Common myeloid progenitor, CD34-positive (primary cell): ENCODE measurements around the gene SLC17A5.

Source experiments
- CTCF ChIA-PET: fragments of 350-600 bp; sonication (Branson Sonifier 250); formaldehyde crosslinking; loops from one replicate; lab custom pipeline; 2021; ENCODE audit warnings: antibody characterized with exemption; lab: Charles Lee
- POLR2A ChIA-PET: fragments of 350-600 bp; sonication (Branson Sonifier 250); formaldehyde crosslinking; loops from one replicate; lab custom pipeline; 2021; ENCODE audit warnings: antibody characterized with exemption; lab: Charles Lee
- DNase-seq, 3 donors: peaks; one replicate each; pipeline versions ENCODE4 v3.0.0 to v3.0.0-alpha.2; 2013
- H3K27ac ChIP-seq, 2 experiments: 1 replicate in 1 of 2; 2 replicates in 1 of 2; pipeline ENCODE4 v1.7.0; 2013; ENCODE audit warnings: inconsistent platforms in 2 of 2, low read length in 2 of 2, mild to moderate bottlenecking in 2 of 2, low read depth in 1 of 2, moderate library complexity in 1 of 2; ENCODE audit not compliant: severe bottlenecking in 2 of 2, insufficient read depth in 1 of 2, poor library complexity in 1 of 2
- H3K27me3 ChIP-seq, 5 experiments: replicated peaks in 2 of 5; 1 replicate in 3 of 5; 2 replicates in 2 of 5; pipeline versions ENCODE4 v1.6.1 to v1.7.0; 2013; ENCODE audit warnings: low read length in 4 of 5, mild to moderate bottlenecking in 2 of 5, moderate library complexity in 2 of 5, inconsistent platforms in 1 of 5; ENCODE audit not compliant: insufficient read depth in 5 of 5, control insufficient read depth in 4 of 5
- H3K36me3 ChIP-seq, 4 experiments: 1 replicate in 2 of 4; 2 replicates in 2 of 4; pipeline versions ENCODE4 v1.6.1 to v1.7.0; 2013; ENCODE audit warnings: low read length in 3 of 4, control low read depth in 1 of 4, mild to moderate bottlenecking in 1 of 4; ENCODE audit not compliant: control insufficient read depth in 4 of 4, insufficient read depth in 4 of 4
- H3K4me1 ChIP-seq, 4 experiments: 1 replicate in 3 of 4; 2 replicates in 1 of 4; pipeline versions ENCODE4 v1.6.1 to v1.7.1; 2013; ENCODE audit warnings: low read length in 3 of 4, mild to moderate bottlenecking in 3 of 4, control low read depth in 1 of 4, inconsistent platforms in 1 of 4, moderate library complexity in 1 of 4; ENCODE audit not compliant: control insufficient read depth in 4 of 4, insufficient read depth in 4 of 4; ENCODE audit errors: control extremely low read depth in 1 of 4
- H3K4me3 ChIP-seq, 7 experiments: 1 replicate in 4 of 7; 2 replicates in 3 of 7; pipeline versions ENCODE4 v1.5.1 to v1.7.0; 2013; ENCODE audit warnings: mild to moderate bottlenecking in 7 of 7, low read length in 6 of 7, moderate library complexity in 6 of 7, inconsistent platforms in 2 of 7, low read depth in 2 of 7, control low read depth in 1 of 7; ENCODE audit not compliant: insufficient read depth in 4 of 7, control insufficient read depth in 1 of 7; ENCODE audit errors: extremely low read depth in 1 of 7
- H3K9me3 ChIP-seq, 5 experiments: 1 replicate in 4 of 5; 2 replicates in 1 of 5; pipeline versions ENCODE4 v1.6.1 to v1.7.1; 2013; ENCODE audit warnings: low read length in 4 of 5, mild to moderate bottlenecking in 2 of 5, inconsistent platforms in 1 of 5, low read depth in 1 of 5, moderate library complexity in 1 of 5; ENCODE audit not compliant: control insufficient read depth in 4 of 5, insufficient read depth in 2 of 5; ENCODE audit errors: control extremely low read depth in 1 of 5
- WGBS: methylation state at CpG from one replicate; pipeline ENCODE4 v1.1.5; 2013; ENCODE audit not compliant: insufficient coverage; 5-methylcytosine and 5-hydroxymethylcytosine counted together

Gene SLC17A5

DNA sequence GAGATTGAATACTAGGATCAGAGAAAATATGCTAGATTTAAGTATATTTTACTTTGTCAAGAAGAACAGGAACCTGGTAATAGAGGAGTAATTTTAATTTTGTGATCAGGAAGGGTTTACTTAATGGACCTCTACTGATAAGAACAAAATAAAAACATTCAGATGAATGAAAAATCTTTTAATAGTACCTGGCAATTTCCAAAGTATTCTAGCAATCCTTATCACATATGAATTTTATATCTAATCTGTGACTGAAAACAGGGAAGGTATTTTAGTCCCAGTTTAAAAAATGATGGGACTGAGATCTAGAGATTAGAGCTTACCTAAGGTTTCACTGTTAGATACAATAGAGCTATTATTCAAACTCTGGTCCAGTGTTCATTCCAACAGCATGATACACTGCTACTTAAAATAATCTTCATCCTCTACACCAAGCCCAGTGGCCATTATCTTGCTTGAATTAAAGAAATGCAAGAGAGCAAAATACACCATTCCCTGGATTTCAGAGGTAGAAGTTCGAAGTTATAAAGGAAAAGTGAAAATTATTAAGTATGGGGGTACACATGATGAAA, 13.5 kb downstream of the SLC17A5 start:
- H3K4me3 ChIP-seq: no peak overlapping the region
- peaks cover 3 to 30% (median 14%) of the 10 kb centered on the region in 4 experiments for H3K36me3 ChIP-seq
- no peaks in the 10 kb centered on the region for H3K27me3 ChIP-seq
- CTCF ChIA-PET: interaction anchor here (1.2 kb wide), 1 partner anchor 14 kb away, joined by 3 read pairs; no protein-coding TSS in a partner anchor
- H3K4me1 ChIP-seq: no peaks in the 10 kb centered on the region
- H3K27ac ChIP-seq: no peak overlapping the region
- WGBS: no CpG with 5 or more reads among the region's 1 CpG
- no peaks in the 10 kb centered on the region for H3K9me3 ChIP-seq
- POLR2A ChIA-PET: no interaction called here
- DNase-seq: no peak

DNA sequence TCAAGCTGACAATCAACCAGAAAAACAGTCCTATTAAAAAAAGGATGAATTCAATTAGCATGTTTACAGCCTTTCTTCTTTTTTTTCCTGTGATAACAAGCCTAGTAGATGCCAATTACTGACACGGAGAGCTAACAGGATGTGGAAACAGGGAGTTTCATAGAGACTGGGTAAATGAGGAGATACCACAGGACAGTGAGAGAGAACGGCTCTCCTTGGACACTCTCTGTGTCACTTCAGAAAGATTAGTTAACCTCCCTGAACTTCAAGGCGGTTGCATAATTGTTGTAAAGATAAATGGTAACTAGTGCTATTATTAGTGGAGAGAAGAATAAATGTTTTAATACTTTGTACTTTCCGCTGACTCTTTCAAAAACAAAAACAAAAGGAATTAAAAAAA, 14.8 kb downstream of the SLC17A5 start:
- peaks cover 3 to 30% (median 17%) of the 10 kb centered on the region in 4 experiments for H3K36me3 ChIP-seq
- no CpG with 5 or more reads among the region's 4 CpGs for WGBS
- H3K4me1 ChIP-seq: no peaks in the 10 kb centered on the region
- H3K27me3 ChIP-seq: no peaks in the 10 kb centered on the region
- CTCF ChIA-PET: no interaction called here
- POLR2A ChIA-PET: interaction anchor here (0.5 kb wide), 1 partner anchor 20 kb away, joined by 6 read pairs; no protein-coding TSS in a partner anchor
- DNase-seq: no peak
- no peak overlapping the region for H3K27ac ChIP-seq
- H3K9me3 ChIP-seq: no peaks in the 10 kb centered on the region
- no peak overlapping the region for H3K4me3 ChIP-seq

DNA sequence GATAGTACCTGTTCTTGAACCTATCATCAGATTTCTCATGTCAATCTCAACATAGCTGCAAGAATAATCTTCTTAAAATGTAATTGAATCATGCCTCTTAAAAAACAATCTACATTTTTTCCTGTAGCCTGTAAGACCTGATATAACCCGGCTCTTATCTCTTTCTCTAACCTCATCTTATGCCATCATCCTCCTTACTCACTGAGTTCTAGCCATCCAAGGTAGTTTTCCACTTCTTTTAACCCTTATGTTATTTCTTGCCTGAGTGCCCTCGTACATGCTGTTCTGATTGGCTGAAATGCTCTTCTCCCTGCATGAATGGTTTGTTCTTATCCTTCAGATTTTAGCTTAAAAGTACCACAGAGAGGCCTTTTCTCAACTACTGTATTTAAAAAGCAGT, 16.4 kb downstream of the SLC17A5 start:
- DNase-seq: no peak
- Histone ChIP-seq H3K4me3 (no peak overlapping the region), H3K27me3 (no peaks in the 10 kb centered on the region), H3K27ac (no peak overlapping the region), H3K4me1 (no peaks in the 10 kb centered on the region), H3K9me3 (no peaks in the 10 kb centered on the region), H3K36me3 (peaks cover 3 to 35% (median 20%) of the 10 kb centered on the region in 4 experiments)
- ChIA-PET CTCF (interaction anchor here (0.9 to 1.3 kb wide), 3 partner anchors 9 to 27 kb away, joined by 3 to 4 read pairs (median 4); no protein-coding TSS in a partner anchor), POLR2A (no interaction called here)
- 94% methylated on average over 2 of the region's 2 CpGs for WGBS

DNA sequence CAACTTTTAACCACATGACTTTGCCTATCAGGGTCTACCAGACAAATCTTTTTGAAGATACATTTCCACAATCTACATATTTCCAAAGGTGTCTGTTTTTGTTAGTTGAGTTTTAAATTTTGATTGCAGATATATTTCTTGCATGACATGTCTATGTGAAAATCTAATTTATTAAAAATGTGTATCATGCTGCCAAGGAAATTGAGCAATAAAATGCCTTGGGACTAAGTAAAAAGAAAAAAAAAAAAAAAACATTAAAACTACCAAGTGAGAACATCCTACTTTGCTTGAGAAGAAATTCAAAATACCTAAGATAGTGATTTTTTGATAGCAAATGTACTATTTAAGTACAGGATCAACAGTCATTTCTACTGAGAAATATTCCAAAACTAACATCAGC, 17.7 kb downstream of the SLC17A5 start:
- ChIA-PET POLR2A (no interaction called here), CTCF (interaction anchor here (1.3 kb wide), 1 partner anchor 10 kb away, joined by 4 read pairs; no protein-coding TSS in a partner anchor)
- Histone ChIP-seq H3K27ac (no peak overlapping the region), H3K9me3 (no peaks in the 10 kb centered on the region), H3K36me3 (peaks cover 3 to 41% (median 24%) of the 10 kb centered on the region in 4 experiments), H3K27me3 (no peaks in the 10 kb centered on the region), H3K4me1 (no peaks in the 10 kb centered on the region), H3K4me3 (no peak overlapping the region)
- no peak for DNase-seq

GRCh38 chr6:73632346-73632745, 21.4 kb downstream of the SLC17A5 start:
- DNase-seq: no peak
- 100% methylated on average over 2 of the region's 7 CpGs for WGBS
- ChIA-PET CTCF (interaction anchor here (1.2 to 3.1 kb wide), 5 partner anchors 9 to 21 kb away, joined by 3 to 12 read pairs (median 5); no protein-coding TSS in a partner anchor), POLR2A (interaction anchor here (0.6 kb wide), 1 partner anchor 21 kb away, joined by 3 read pairs; the partner anchor contains the start of gene SLC17A5)
- Histone ChIP-seq H3K9me3 (no peaks in the 10 kb centered on the region), H3K4me3 (no peak overlapping the region), H3K4me1 (no peaks in the 10 kb centered on the region), H3K36me3 (peaks cover 3 to 36% (median 22%) of the 10 kb centered on the region in 4 experiments), H3K27ac (no peak overlapping the region), H3K27me3 (no peaks in the 10 kb centered on the region)

DNA sequence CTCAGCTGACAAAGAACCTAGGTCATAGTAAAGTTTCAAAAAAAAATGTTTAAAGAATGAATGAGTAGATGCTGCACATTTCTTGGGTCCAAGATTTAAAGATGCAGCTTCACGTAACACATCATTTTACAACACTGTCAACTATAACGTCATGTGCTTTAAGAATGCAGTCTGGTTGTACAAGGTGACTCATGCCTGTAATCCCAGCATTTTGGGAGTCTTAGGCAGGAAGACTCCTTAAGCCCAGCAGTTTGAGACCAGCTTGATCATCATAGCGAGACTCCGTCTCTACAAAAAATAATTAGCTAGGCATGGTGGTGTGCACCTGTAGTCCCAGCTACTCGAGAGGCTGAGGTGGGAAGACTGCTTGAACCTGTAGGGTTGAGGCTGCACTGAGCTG, 21.9 kb downstream of the SLC17A5 start:
- peaks cover 3 to 34% (median 19%) of the 10 kb centered on the region in 4 experiments for H3K36me3 ChIP-seq

GRCh38 chr6:73630401-73630800, 23.4 kb downstream of the SLC17A5 start:
- ChIA-PET POLR2A (interaction anchor here (0.6 kb wide), 1 partner anchor 32 kb away, joined by 3 read pairs; no protein-coding TSS in a partner anchor), CTCF (interaction anchor here (1.0 to 1.2 kb wide), 2 partner anchors 18 to 44 kb away, joined by 4 to 6 read pairs; no protein-coding TSS in a partner anchor)
- DNase-seq: no peak
- 95% methylated on average over 3 of the region's 4 CpGs for WGBS
- Histone ChIP-seq H3K27me3 (no peaks in the 10 kb centered on the region), H3K27ac (no peak overlapping the region), H3K4me1 (no peaks in the 10 kb centered on the region), H3K9me3 (no peaks in the 10 kb centered on the region), H3K4me3 (no peak overlapping the region), H3K36me3 (peaks cover 6 to 35% (median 15%) of the 10 kb centered on the region in 4 experiments)

More for the DNA sequence above, 21.9 kb downstream of the SLC17A5 start:
- no peak for DNase-seq
- no peaks in the 10 kb centered on the region for H3K9me3 ChIP-seq
- WGBS: 100% methylated on average over 2 of the region's 5 CpGs
- H3K4me1 ChIP-seq: no peaks in the 10 kb centered on the region
- ChIA-PET CTCF (interaction anchor here (1.1 to 3.1 kb wide), 6 partner anchors 8 to 28 kb away, joined by 3 to 12 read pairs (median 4); no protein-coding TSS in a partner anchor), POLR2A (interaction anchor here (0.6 kb wide), 1 partner anchor 22 kb away, joined by 3 read pairs; the partner anchor contains the start of gene SLC17A5)
- H3K27me3 ChIP-seq: no peaks in the 10 kb centered on the region
- no peak overlapping the region for H3K4me3 ChIP-seq
- no peak overlapping the region for H3K27ac ChIP-seq
